Hepatocyte (in vitro differentiated cells): ENCODE results near the gene GLRA2. TPM values are rescaled to one million over a fixed set of nuclear protein-coding genes. Genes with fewer than 3 reads are reported as not detected.
A peak's percentile ranks its signal among the peaks of the same experiment; 100 is the strongest.

Experiments
- DNase-seq: peaks from one replicate; pipeline ENCODE4 v3.0.0-alpha.2; 2016; ENCODE audit warnings: low spot score
- H2AFZ ChIP-seq: fragments of 200-600 bp; sonication (generic); 2 replicates; pipeline ENCODE4 v1.6.0; 2016; ENCODE audit warnings: antibody characterized with exemption, mild to moderate bottlenecking
- H3K27ac ChIP-seq: fragments of 200-600 bp; sonication (generic); 2 replicates; pipeline ENCODE4 v1.5.1; 2016; ENCODE audit warnings: mild to moderate bottlenecking
- H3K27me3 ChIP-seq: fragments of 200-600 bp; sonication (generic); 2 replicates; pipeline ENCODE4 v1.6.1; 2016
- H3K36me3 ChIP-seq: fragments of 200-600 bp; sonication (generic); replicated peaks from 2 replicates; pipeline ENCODE4 v1.5.1; 2016; ENCODE audit warnings: low read depth; ENCODE audit not compliant: insufficient read depth
- H3K4me1 ChIP-seq: fragments of 200-600 bp; sonication (generic); 2 replicates; pipeline ENCODE4 v1.5.1; 2016; ENCODE audit warnings: mild to moderate bottlenecking, moderate library complexity; ENCODE audit not compliant: insufficient read depth
- H3K4me2 ChIP-seq: fragments of 200-600 bp; sonication (generic); 2 replicates; pipeline ENCODE4 v1.6.0; 2016
- H3K4me3 ChIP-seq: fragments of 200-600 bp; sonication (generic); 2 replicates; pipeline ENCODE4 v1.5.1; 2016; ENCODE audit warnings: mild to moderate bottlenecking
- H3K79me2 ChIP-seq: fragments of 200-600 bp; sonication (generic); 2 replicates; pipeline ENCODE4 v1.6.0; 2017; ENCODE audit warnings: mild to moderate bottlenecking
- H3K9me2 ChIP-seq: fragments of 200-600 bp; sonication (generic); replicated peaks from 2 replicates; pipeline ENCODE4 v1.6.0; 2017; ENCODE audit warnings: mild to moderate bottlenecking; ENCODE audit not compliant: insufficient read depth
- H3K9me3 ChIP-seq: fragments of 200-600 bp; sonication (generic); 2 replicates; pipeline ENCODE4 v1.5.1; 2016; ENCODE audit warnings: low read depth, mild to moderate bottlenecking
- H4K20me1 ChIP-seq: fragments of 200-600 bp; sonication (generic); 2 replicates; pipeline ENCODE4 v1.6.0; 2016; ENCODE audit warnings: mild to moderate bottlenecking; ENCODE audit not compliant: insufficient read depth, poor library complexity, severe bottlenecking
- EZH2 ChIP-seq: fragments of 200-600 bp; sonication (generic); IDR thresholded peaks from 2 replicates; pipeline ENCODE4 v1.6.1; 2016; ENCODE audit warnings: antibody characterized with exemption, mild to moderate bottlenecking, borderline replicate concordance
- EZH2phosphoT487 ChIP-seq: fragments of 200-600 bp; sonication (generic); IDR thresholded peaks from one replicate; pipeline ENCODE4 v1.6.1; 2018; ENCODE audit warnings: antibody characterized with exemption, mild to moderate bottlenecking, low read depth, moderate library complexity; ENCODE audit not compliant: unreplicated experiment, severe bottlenecking
- WGBS: methylation state at CpG from one replicate; pipeline ENCODE4 v1.1.6; 2016; ENCODE audit warnings: low lambda C conversion rate; ENCODE audit errors: missing lambda C conversion rate; 5-methylcytosine and 5-hydroxymethylcytosine counted together
- polyA plus RNA-seq: library from polyadenylated mRNA; unstranded; fragments of >200 nt; fragmentation: Nextera tagmentation; extraction: Ambion mirVana; gene quantifications from 2 replicates; pipeline ENCODE4 v1.2.1, GENCODE V29; 2016
- total RNA-seq: library from RNA; depleted of rRNA; stranded (reverse); fragments of >200 nt; gene quantifications from 2 replicates; pipeline ENCODE4 v1.2.3, GENCODE V29; 2014
- TF ChIP-seq, protein P1 (sequence below): fragments of 200-600 bp; sonication (generic); IDR thresholded peaks from 2 replicates; pipeline ENCODE4 v1.5.1; 2016; ENCODE audit warnings: antibody characterized with exemption, mild to moderate bottlenecking; ENCODE audit not compliant: poor library complexity

The GLRA2 gene
- total RNA-seq (0.08 TPM in 1 of 2 replicates, not detected in the other), polyA plus RNA-seq (not detected in 2 replicates)

DNA sequence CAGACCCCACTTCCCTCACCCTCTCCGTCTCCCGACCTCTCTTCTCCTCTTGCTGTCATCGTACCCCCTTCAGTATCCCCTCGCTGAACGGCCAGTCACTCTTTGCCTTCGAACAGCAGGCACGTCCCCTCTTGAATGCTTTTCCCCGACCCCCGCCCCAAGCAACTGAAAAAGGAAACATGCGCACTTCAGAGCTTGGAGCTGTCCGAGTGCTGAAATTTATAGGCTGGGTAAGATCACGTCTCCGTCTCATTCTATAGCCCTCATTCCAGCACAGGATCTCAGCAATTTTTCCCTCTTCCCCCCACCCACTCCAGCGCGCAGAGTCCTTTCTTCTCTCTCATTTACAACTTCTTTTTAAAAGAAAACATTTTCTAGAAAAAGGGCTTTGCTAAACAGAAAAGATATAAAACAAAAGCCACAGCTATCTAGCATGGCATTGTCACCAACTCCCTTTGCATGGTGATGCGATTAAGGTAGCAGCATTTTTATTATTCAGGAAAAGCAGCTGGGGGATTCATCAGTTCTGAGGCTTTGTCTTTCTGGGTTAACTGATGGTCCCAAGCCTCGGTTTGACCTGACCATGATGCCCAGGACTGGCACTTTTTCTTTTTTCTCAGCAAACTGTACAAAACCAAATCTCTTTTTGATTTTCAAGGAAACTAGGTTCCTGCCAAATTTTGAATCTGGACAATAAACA is at the start of gene GLRA2:
Gene GLRA2, plus strand, starts transcription at position 247 of the 700 bp plus-strand sequence. CDS start 522 bp downstream, outside the sequence.
- peak; percentile 58 for DNase-seq
- Histone ChIP-seq H3K4me2 (peak within 1 kb of the TSS; percentile 83), H3K36me3 (no peaks in the 10 kb centered on the region), H4K20me1 (no peaks in the 10 kb centered on the region), H3K27me3 (no peaks in the 10 kb centered on the region), H3K79me2 (no peaks in the 10 kb centered on the region), H3K4me1 (no peaks in the 10 kb centered on the region), H3K9me3 (no peaks in the 10 kb centered on the region), H2AFZ (no peak within 1 kb of the TSS), H3K27ac (no peak within 1 kb of the TSS), H3K9me2 (no peaks in the 10 kb centered on the region), H3K4me3 (no peak within 1 kb of the TSS)
- WGBS, result 61% methylated on average over 16 of the region's 17 CpGs
- TF ChIP-seq EZH2phosphoT487 (no peak), EZH2 (no peak)
- TF ChIP-seq, protein P1, sequence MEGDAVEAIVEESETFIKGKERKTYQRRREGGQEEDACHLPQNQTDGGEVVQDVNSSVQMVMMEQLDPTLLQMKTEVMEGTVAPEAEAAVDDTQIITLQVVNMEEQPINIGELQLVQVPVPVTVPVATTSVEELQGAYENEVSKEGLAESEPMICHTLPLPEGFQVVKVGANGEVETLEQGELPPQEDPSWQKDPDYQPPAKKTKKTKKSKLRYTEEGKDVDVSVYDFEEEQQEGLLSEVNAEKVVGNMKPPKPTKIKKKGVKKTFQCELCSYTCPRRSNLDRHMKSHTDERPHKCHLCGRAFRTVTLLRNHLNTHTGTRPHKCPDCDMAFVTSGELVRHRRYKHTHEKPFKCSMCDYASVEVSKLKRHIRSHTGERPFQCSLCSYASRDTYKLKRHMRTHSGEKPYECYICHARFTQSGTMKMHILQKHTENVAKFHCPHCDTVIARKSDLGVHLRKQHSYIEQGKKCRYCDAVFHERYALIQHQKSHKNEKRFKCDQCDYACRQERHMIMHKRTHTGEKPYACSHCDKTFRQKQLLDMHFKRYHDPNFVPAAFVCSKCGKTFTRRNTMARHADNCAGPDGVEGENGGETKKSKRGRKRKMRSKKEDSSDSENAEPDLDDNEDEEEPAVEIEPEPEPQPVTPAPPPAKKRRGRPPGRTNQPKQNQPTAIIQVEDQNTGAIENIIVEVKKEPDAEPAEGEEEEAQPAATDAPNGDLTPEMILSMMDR, result no peak

DNA sequence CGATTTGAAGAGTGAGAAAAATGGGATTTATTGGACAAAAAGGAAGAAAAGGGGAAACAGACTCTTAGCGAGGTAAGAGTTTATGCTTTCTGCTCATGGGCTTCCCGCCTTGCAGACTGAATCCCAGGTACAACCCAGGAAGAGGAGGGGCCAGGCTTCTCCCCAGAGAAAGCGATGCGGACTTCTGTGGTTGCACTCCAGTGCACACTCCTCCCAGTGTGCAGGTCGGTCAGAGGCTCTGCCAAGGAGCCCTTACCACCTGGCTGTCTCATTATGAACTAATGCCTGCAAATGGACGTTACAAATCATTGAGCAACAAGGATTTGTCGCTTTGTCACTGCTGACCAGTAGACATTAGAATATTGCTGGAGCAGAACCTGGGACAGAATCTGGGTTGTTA is 39.9 kb upstream of the GLRA2 start:
- H3K9me3 ChIP-seq, result no peaks in the 10 kb centered on the region
- H3K9me2 ChIP-seq, result no peaks in the 10 kb centered on the region

DNA sequence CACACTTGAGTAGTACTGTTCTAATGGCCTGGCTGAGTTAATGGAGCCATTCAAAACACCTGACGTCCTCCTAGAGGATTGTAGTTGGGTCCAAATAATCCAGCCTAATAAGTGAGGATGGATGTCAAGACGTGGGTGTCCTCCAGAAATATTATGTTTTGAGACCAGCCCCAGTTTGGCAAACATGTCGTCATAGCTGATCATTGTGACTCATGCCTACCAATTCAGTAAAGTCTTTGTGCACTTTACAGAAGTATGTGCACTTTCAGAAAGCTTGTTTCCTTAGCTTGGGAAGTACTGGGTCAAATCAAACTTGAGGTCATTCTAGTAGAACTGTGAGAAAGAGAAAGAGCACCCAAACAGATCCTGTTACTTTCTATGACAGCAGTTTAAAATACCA is 37.6 kb upstream of the GLRA2 start:
- H3K79me2 ChIP-seq, result no peaks in the 10 kb centered on the region
- H3K27ac ChIP-seq, result no peak overlapping the region
- 49% methylated on average over 3 of the region's 3 CpGs for whole genome bisulfite sequencing
- no peaks in the 10 kb centered on the region for H3K36me3 ChIP-seq
- peaks cover 6% of the 10 kb centered on the region for H3K9me3 ChIP-seq
- TF ChIP-seq EZH2 (no peak), EZH2phosphoT487 (no peak)
- TF ChIP-seq, protein P1, result no peak
- no peak for DNase-seq
- H3K4me3 ChIP-seq, result no peak overlapping the region
- no peaks in the 10 kb centered on the region for H3K9me2 ChIP-seq
- no peaks in the 10 kb centered on the region for H4K20me1 ChIP-seq
- no peaks in the 10 kb centered on the region for H3K27me3 ChIP-seq
- H3K4me2 ChIP-seq, result no peak overlapping the region
- no peak overlapping the region for H2AFZ ChIP-seq
- H3K4me1 ChIP-seq, result no peaks in the 10 kb centered on the region

More for the DNA sequence above, 39.9 kb upstream of the GLRA2 start:
- H3K27me3 ChIP-seq, result no peaks in the 10 kb centered on the region
- TF ChIP-seq EZH2, result no peak
- TF ChIP-seq, protein P1, result no peak
- no peak for TF ChIP-seq EZH2phosphoT487
- no peak for DNase-seq
- 70% methylated on average over 8 of the region's 8 CpGs for WGBS
- no peaks in the 10 kb centered on the region for H3K4me1 ChIP-seq
- H3K27ac ChIP-seq, result no peak overlapping the region
- no peak overlapping the region for H3K4me2 ChIP-seq
- H3K36me3 ChIP-seq, result no peaks in the 10 kb centered on the region
- H3K79me2 ChIP-seq, result no peaks in the 10 kb centered on the region
- H2AFZ ChIP-seq, result no peak overlapping the region
- H4K20me1 ChIP-seq, result no peaks in the 10 kb centered on the region
- no peak overlapping the region for H3K4me3 ChIP-seq
